Measurements from ENCODE around the gene PES1.
"Not testable (repeated sequence)": the region's sequence is repeated elsewhere in the genome, so short reads cannot be mapped to it uniquely, and the experiment has no call there.

Gene PES1

DNA sequence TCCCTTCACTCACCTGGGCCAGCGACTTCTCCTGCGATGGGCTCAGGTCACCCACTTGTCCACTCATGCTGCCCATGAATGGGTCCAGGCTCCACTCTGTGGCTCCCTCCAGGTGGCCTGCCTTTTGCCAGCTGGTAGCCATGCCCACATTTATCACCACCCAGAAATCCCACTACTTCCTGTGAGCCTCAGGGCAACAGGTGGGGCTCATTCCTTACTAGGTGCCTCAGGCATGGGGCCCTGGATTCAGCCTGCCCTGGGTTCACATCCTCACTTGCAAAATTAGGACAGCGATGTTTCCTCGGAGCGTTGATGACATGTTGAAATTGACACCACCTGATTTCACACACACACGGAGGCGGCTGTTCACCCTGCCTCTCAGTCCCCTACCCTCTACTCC is 45.1 kb downstream of the PES1 start, which contains the start of gene SEC14L6:
TSS of gene SEC14L6 (minus strand) at position 126 of the 400 bp plus-strand sequence. CDS start at position 67, 59 bp downstream.
- no peak for DNase-seq

DNA sequence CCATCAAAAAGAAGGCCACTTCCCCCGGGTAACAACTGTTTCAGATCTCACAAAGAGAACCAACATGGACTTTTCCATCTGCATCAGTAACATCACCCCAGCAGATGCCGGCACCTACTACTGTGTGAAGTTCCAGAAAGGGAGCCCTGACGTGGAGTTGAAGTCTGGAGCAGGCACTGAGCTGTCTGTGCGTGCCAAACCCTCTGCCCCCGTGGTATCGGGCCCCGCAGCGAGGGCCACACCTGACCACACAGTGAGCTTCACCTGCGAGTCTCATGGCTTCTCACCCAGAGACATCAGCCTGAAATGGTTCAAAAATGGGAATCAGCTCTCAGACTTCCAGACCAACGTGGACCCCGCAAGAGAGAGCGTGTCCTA is 48.9 kb downstream of the PES1 start:
- DNase-seq = no peak

DNA sequence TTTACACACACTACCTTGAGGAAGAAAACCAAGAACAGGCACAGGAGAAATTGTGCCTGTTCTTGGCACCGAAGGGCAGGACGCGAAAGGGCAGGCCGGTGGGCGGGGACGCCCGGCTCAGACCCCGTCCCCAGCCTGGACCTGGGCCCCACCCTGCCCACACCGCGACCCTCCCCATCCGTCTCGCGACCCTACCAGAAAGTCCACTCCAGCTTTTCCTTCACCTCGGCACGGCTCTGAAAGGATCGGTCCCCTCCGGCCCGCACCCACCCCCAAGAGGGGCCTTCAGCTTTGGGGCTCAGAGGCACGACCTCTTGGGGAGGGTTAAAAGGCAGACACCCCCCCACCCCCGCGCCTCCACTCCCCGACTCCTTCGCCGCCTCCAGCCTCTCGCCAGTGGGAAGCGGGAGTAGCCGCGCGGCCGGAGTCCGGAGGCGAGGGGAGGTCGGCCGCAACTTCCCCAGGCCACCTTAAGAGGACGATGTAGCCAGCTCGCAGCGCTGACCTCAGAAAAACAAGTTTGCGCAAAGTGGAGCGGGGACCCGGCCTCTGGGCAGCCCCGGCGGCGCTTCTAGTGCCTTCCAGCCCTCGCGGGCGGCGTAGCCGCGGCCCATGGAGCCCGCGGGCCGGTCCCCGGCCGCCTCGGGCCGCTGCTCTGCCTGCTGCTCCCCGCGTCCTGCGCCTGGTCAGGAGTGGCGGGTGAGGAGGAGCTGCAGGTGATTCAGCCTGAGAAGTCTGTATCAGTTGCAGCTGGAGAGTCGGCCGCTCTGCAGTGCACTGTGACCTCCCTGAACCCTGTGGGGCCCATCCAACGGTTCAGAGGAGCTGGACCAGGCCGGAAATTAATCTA is 49.5 kb downstream of the PES1 start:
- no peak for DNase-seq

DNA sequence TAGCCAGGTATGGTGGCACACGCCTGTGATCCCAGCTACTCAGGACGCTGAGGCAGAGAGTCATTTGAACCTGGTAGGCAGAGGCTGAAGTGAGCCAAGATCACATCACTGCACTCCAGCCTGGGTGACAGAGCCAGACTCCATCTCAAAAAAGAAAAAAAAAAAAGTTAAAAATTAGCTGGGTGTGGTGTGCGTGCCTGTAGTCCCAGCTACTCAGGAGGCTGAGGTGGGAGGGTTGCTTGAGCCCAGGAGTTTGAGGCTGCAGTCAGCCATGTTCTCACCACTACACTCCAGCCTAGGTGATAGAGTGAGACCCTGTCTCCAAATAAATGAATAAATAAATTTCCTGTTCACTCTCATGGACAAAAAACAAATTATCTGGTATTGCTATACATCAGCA is 50.2 kb downstream of the PES1 start:
- DNase-seq = not testable (repeated sequence)

DNA sequence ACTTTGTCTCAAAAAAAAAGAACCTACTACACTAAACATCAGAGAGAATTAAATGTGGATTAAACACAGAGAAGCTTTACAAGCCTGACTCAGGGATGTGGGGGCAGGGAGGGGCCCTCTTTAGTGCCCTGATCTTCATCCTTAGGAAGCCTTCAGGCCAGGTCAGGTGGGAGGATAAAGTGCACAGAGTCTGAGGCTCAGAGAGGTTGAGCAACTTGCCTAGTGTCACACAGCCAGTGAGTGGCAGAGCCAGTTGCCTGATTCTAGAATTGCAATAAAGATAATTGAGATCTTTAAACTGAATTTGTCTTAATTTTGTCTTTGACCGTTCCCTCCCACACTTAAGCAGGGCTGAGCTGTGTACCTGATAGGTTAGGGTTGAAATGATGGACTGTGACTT is 52.3 kb downstream of the PES1 start:
- DNase-seq = no peak

DNA sequence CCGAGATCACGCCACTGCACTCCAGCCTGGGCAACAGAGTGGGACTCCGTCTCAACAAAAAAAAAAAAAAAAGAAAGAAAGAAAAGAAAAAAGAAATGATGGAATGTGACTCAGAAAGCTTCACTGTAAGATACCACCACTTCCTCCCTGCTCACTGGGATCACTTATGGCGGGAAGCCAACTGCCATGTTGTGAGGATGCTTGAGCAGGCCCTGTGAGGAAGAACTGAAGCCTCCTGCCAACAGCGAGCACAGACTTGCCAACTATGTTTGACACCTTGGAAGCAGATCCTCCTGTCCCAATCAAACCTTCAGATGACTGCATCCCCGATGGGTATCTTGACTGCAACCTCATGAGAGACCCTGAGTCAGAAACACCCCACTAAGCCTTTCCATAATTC is 53.4 kb downstream of the PES1 start:
- DNase-seq = no peak

DNA sequence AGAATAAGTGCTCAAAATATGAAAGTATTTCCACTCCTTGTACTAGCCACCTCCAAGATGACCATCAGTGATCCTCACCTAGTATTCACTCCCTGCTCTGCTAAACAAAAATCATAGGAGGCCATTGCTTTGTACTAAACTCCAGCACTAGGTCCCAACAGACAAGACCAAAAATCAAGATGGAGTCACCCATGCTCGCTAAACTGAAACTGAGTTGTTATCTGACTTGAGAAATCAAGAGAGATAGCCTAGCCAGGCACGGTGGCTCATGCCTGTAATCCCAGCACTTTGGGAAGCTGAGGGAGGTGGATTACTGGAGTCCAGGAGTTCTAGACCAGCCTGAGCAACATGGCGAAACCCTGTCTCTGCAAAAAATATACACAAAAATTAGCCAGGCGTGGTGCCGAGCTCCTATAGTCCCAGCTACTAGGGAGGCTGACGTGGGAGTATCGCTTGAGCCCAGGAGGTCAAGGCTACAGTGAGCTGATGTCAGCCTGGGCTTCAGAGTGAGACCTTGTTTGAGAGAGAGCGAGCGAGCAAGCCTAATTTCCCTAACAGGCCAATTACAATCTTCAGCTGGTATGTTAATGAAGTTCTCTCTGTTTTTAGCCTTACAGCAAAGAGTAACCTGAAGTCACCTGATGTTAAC is 54.5 kb downstream of the PES1 start:
- no peak for DNase-seq

DNA sequence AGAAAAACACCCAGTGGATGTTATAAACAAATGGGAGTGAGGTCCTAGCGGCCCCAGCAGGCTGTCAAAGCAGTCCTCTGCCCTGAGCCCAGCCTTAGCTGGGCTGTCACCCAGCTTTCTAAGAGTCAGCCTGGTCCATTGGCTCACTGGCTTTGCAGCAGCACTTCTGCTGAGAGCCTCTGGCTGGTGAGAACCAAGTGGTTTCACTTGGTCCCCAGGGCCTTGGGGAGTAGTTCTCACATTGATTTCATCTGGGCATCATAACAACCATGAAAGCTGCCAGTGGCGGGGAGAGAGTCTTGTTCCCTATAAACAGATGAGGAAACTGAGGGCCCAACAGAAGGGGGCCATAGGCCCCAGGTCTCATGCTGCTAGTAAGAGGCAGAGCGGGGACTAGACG is 56.5 kb downstream of the PES1 start:
- no peak for DNase-seq

DNA sequence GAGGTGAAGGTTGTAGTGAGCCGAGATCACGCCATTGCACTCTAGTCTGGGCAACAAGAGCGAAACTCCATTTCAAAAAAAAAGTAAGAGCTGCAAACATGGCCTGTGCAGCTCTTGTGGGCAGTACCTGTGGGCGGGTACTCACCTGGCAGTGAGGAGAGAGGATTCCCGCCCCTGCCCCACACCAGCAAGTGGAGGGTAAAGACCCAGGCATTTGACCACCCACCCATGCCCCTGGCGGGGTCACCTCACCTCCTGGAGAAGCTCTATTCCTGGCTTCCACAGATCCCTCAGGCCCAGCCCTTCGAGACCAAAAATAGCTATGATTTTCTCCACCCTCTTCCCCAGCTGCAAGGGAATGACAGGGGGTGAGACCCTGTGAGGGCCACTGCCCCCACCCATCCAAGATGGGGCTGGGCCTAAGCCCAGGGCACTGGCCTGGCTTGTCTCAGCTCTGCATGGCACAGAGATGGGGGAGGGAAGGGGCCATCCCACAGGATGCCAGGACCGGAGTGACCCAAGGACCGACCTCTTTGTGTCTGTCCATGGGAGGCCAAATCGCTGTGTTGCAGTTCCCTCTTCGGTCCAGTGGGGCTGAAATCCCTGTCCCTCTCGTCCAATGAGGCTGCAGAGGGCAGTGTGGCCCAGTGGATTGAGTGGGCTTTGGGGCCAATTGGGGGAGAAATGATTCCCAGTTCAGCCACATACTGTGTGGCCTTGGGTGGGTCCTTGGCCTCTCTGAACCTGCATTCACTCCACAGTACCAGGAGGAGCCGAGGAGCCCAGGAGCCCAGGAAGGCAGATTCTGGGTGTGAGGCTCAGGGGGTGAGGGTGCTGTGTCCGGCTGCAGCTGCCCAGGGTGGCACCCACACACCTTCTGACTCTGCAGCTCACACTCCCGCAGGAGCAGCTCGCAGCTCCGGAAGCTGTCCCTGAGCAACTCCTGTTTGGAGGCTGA is 59.8 kb downstream of the PES1 start:
- no peak for DNase-seq

DNA sequence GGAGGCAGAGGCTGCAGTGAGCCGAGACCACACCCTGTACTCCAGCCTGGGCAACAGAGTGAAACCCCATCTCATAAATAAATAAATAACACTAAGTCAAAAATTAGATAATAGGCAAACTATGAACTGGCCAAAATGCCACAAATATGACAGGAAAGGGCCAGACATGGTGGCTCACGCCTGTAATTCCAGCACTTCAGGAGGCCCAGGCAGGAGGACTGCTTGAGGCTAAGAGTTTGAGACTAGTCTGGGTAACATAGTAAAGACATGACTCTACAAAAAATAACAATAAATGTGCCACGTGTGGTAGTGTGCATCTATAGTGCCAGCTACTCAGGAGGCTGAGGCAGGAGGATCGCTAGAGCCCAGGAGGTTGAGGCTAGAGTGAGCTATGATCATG is 65.1 kb downstream of the PES1 start:
- no peak for DNase-seq
